ENCODE data around the gene HOXA9.

The HOXA9 gene

GRCh38 chr7:27116031-27116961, 49.0 kb downstream of the HOXA9 start (continued):
- TF ChIP-seq ZNF398 (tag by site-specific recombination; IDR thresholded peaks at IDR 0.05): no peak
- TF ChIP-seq ZBTB44 (tag by site-specific recombination; IDR thresholded peaks at IDR 0.05): peak; percentile 57; the same call in 1 of the 2 replicates
- no peak for TF ChIP-seq ZNF501 (tag by site-specific recombination; IDR thresholded peaks at IDR 0.05)
- no peak for TF ChIP-seq ZNF2 (tag by site-specific recombination; IDR thresholded peaks at IDR 0.05)
- no peak for TF ChIP-seq INSM2 (tag by site-specific recombination; IDR thresholded peaks at IDR 0.05)
- TF ChIP-seq TSHZ1 (tag by site-specific recombination; IDR thresholded peaks at IDR 0.05; ENCODE audit: borderline replicate concordance): 0 out of 2 replicates have a peak, but pooled peaks have one; percentile 66
- TF ChIP-seq PATZ1 (tag by site-specific recombination; IDR thresholded peaks at IDR 0.05): peak; percentile 35; the same call in 1 of the 2 replicates
- peak; percentile 99 for TF ChIP-seq ZSCAN30 (tag by site-specific recombination; IDR thresholded peaks at IDR 0.05)
- TF ChIP-seq SALL2 (tag by site-specific recombination; IDR thresholded peaks at IDR 0.05; ENCODE audit: borderline replicate concordance): no peak
- TF ChIP-seq ZBTB17 (tag by site-specific recombination; IDR thresholded peaks at IDR 0.05): peak; percentile 73
- 0 out of 2 replicates have a peak, but pooled peaks have one; percentile 50 for TF ChIP-seq MEIS1 (CRISPR knock-in tag; IDR thresholded peaks at IDR 0.05; ENCODE audit: borderline replicate concordance)
- TF ChIP-seq FEZF1 (tag by site-specific recombination; IDR thresholded peaks at IDR 0.05): peak; percentile 89
- no peak for TF ChIP-seq ZNF639 (tag by site-specific recombination; IDR thresholded peaks at IDR 0.05)
- TF ChIP-seq BCL11B (tag by site-specific recombination; IDR thresholded peaks at IDR 0.05; ENCODE audit: low read depth): no peak
- TF ChIP-seq GFI1B (tag by site-specific recombination; IDR thresholded peaks at IDR 0.05): peak; percentile 60; the same call in 1 of the 2 replicates
- TF ChIP-seq ZBTB10 (tag by site-specific recombination; IDR thresholded peaks at IDR 0.05): no peak
- TF ChIP-seq ZNF155 (tag by site-specific recombination; IDR thresholded peaks at IDR 0.05): no peak
- 0 out of 2 replicates have a peak, but pooled peaks have one; percentile 62 for TF ChIP-seq ZNF561 (tag by site-specific recombination; IDR thresholded peaks at IDR 0.05; ENCODE audit: borderline replicate concordance)
- TF ChIP-seq ZNF335 (tag by site-specific recombination; conservative IDR thresholded peaks at IDR 0.05): peak; percentile 59
- no peak for TF ChIP-seq ZNF560 (tag by site-specific recombination; IDR thresholded peaks at IDR 0.05; ENCODE audit: borderline replicate concordance)
- TF ChIP-seq ZEB2 (tag by site-specific recombination; IDR thresholded peaks at IDR 0.05): peak; percentile 73
- no peak for TF ChIP-seq ZNF529 (tag by site-specific recombination; IDR thresholded peaks at IDR 0.05; ENCODE audit: insufficient replicate concordance)
